Upper lobe of right lung (tissue), 1 donor: Measurements from ENCODE around the gene HNRNPUL1. TPM values are rescaled to one million over a fixed set of nuclear protein-coding genes. Genes with fewer than 3 reads are reported as not detected.
"Not testable (repeated sequence)": the region's sequence is repeated elsewhere in the genome, so short reads cannot be mapped to it uniquely, and the experiment has no call there.

Experiments used
- ATAC-seq: fragments of 200-7000 bp; cut with Tn5 transposase; one replicate; pipeline ENCODE4 v1.9.1; 2020; ENCODE audit warnings: mild to moderate bottlenecking, moderate library complexity
- DNase-seq: peaks from one replicate; pipeline ENCODE4 v3.0.0-alpha.2; 2020
- H3K27ac ChIP-seq: fragments of 200-600 bp; one replicate; pipeline ENCODE4 v1.8.0; 2022
- H3K27me3 ChIP-seq: fragments of 200-600 bp; one replicate; pipeline ENCODE4 v1.8.0; 2022; ENCODE audit warnings: mild to moderate bottlenecking
- H3K36me3 ChIP-seq: fragments of 200-600 bp; one replicate; pipeline ENCODE4 v1.8.0; 2022
- H3K4me1 ChIP-seq: fragments of 200-600 bp; one replicate; pipeline ENCODE4 v1.8.0; 2022
- H3K4me3 ChIP-seq: fragments of 200-600 bp; one replicate; pipeline ENCODE4 v1.8.0; 2022; ENCODE audit warnings: mild to moderate bottlenecking
- H3K9me3 ChIP-seq: fragments of 200-600 bp; one replicate; pipeline ENCODE4 v1.8.0; 2022
- intact Hi-C: fragments of 100-400 bp; cut with DNase I; formaldehyde crosslinking; loops from one replicate; pipeline ENCODE4 v1.11.0; 2022
- total RNA-seq: library from RNA; stranded (reverse); fragmentation: NEBNext Ultra II Directional; extraction: Animal tissue kit (Norgen Biotek cat#: 25700); gene quantifications from one replicate; pipeline ENCODE4 v1.2.1, GENCODE V29; 2021
- TF ChIP-seq, protein P1 (sequence below): fragments of 200-600 bp; IDR thresholded peaks from one replicate; pipeline ENCODE4 v1.8.0; 2022; ENCODE audit warnings: antibody characterized with exemption
- donor health status: DM: no; HTN: yes; CAD: no; lungs with severe emphysema.

Gene HNRNPUL1
- total RNA-seq, 1 donor from 2014 or later, result 171 TPM

DNA sequence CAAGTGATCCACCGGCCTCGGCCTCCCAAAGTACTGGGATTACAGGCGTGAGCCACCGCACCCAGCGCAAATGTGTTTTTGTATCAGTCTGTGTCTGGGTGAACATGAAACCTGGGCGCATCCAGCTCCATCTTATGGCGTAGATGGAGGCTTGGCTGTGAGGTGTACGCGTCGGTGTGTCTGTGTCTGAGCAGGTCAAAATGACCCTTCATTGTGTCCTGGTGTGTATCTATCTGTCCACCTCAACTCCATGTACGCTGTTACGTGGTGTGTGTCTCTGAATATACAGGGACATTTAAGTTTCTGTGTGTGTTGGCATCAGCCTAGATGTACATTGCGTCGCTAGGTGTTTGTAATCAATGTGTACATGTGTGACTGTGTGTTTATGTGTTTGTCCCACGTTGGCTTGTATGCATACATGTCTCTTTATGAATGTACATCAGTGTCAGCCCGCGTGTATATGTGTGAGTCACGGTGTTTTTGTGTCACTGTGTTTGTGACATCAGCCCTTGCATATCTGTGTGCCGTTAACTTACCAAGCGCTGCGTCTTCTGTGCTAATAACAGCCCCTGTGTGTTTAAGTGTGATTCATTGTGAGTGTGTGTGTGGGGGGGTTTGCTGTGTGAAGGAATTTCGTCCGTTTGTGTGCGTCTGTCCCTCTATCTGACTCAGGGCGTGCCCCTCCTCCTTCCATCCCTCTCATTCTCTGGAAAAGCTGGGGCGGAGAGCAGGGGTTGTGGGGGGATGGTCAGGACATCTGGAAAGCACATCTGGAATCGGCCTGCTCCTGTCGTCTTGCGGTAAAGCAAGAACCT, 38.7 kb upstream of the HNRNPUL1 start:
- TF ChIP-seq, protein P1, sequence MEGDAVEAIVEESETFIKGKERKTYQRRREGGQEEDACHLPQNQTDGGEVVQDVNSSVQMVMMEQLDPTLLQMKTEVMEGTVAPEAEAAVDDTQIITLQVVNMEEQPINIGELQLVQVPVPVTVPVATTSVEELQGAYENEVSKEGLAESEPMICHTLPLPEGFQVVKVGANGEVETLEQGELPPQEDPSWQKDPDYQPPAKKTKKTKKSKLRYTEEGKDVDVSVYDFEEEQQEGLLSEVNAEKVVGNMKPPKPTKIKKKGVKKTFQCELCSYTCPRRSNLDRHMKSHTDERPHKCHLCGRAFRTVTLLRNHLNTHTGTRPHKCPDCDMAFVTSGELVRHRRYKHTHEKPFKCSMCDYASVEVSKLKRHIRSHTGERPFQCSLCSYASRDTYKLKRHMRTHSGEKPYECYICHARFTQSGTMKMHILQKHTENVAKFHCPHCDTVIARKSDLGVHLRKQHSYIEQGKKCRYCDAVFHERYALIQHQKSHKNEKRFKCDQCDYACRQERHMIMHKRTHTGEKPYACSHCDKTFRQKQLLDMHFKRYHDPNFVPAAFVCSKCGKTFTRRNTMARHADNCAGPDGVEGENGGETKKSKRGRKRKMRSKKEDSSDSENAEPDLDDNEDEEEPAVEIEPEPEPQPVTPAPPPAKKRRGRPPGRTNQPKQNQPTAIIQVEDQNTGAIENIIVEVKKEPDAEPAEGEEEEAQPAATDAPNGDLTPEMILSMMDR, result no peak
- Histone ChIP-seq H3K4me1 (peaks cover 14% of the 10 kb centered on the region), H3K36me3 (no peaks in the 10 kb centered on the region), H3K27me3 (no peaks in the 10 kb centered on the region), H3K4me3 (peak overlapping the region; percentile 52), H3K27ac (peak overlapping the region; percentile 83), H3K9me3 (no peaks in the 10 kb centered on the region)
- intact Hi-C loops, result no loop called here
- DNase-seq, result no peak
- peak; percentile 50 for ATAC-seq

DNA sequence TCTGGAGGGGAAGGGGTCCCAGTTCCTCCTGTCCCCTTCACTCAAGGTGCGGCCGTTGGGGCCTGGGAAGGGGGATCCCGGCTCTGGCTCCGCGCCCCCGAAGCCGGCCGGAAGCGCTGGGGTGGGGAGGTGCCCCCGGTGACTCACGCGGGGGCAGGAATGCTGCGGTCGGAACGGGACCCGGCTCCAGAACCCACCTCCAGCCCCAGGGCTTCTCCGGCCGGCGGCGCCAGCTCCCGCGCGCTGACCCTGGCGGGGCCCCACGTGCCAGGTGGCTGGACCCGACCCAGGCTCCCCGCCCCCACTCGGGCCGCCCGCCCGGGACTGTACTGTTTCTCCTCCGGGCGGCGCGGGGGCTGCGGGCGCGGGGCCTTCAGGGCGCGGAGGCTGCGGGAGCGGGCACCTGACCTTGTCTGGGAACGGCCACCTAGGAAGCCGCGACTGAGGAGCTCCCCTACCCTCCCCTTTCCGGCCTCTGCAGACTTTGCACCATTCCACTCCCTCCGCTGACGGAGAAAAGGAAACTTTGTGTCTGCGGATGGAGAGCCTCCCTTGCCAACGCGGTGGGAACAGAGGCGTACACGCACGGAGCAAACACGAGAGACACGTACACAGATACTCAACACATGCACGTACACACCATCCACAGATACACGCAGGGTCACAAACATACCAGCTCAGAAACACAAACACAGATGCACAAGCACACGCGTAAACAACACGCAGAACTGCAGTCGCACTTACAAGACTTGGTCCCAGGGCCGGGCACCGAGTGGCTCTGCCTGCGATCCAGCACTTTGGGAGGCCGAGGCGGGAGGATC, 37.9 kb upstream of the HNRNPUL1 start:
- peak overlapping the region; percentile 52 for H3K4me3 ChIP-seq
- peaks cover 14% of the 10 kb centered on the region for H3K4me1 ChIP-seq
- H3K36me3 ChIP-seq, result no peaks in the 10 kb centered on the region
- no peaks in the 10 kb centered on the region for H3K9me3 ChIP-seq
- ATAC-seq (peak; percentile 79), DNase-seq (peak; percentile 85)
- TF ChIP-seq, protein P1, result peak; percentile 9
- H3K27me3 ChIP-seq, result no peaks in the 10 kb centered on the region
- peak overlapping the region; percentile 83 for H3K27ac ChIP-seq
- intact Hi-C loops, result no loop called here

DNA sequence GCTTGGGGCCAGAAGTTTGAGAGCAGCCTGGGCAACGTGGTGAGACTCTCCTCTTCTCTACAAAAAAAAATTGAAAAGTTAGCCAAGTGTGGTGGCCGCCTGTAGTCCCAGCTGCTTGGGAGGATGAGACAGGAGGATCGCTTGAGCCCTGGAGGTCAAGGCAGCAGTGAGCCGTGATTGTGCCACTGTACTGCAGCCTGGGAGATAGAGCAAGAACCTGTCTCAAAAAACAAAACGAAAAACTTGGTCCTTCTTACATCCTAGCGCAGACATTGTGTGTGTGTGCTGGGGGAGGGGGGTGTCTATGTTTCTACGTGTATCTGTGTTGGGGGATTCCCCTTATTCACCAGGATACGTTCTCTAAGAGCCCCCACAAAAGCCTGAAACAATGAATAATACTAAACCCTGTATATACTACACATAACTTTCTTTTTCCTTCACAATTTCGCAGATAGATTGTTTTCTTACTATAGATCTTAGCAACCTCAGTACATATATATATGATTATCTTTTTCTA, 37.2 kb upstream of the HNRNPUL1 start:
- Histone ChIP-seq H3K27me3 (no peaks in the 10 kb centered on the region), H3K4me3 (peak overlapping the region; percentile 52), H3K27ac (peak overlapping the region; percentile 83), H3K4me1 (peaks cover 14% of the 10 kb centered on the region), H3K36me3 (no peaks in the 10 kb centered on the region), H3K9me3 (no peaks in the 10 kb centered on the region)
- TF ChIP-seq, protein P1, result no peak
- DNase-seq (no peak), ATAC-seq (no peak)
- intact Hi-C loops, result no loop called here

DNA sequence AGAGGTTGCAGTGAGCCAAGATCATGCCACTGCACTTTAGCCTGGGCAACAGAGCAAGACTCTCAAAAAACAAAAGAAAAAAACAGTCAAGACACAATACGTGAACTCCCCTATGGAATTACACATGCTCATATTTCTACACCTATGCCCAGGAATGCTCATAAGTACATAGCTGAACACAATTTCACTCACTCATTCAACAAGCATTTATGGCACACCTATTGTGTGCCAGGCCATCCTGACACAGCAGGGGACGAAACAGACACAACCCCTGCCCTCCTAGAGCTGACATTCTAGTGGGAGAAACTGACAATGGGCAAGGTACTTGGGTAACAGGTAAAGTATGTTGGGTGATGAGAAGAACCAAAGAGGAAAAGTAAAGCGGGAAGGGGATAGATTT, 35.7 kb upstream of the HNRNPUL1 start:
- ATAC-seq (no peak), DNase-seq (no peak)
- no peaks in the 10 kb centered on the region for H3K9me3 ChIP-seq
- H3K4me1 ChIP-seq, result peaks cover 14% of the 10 kb centered on the region
- H3K27me3 ChIP-seq, result no peaks in the 10 kb centered on the region
- H3K4me3 ChIP-seq, result no peak overlapping the region
- intact Hi-C loops, result no loop called here
- TF ChIP-seq, protein P1, result no peak
- H3K27ac ChIP-seq, result no peak overlapping the region
- H3K36me3 ChIP-seq, result no peaks in the 10 kb centered on the region

DNA sequence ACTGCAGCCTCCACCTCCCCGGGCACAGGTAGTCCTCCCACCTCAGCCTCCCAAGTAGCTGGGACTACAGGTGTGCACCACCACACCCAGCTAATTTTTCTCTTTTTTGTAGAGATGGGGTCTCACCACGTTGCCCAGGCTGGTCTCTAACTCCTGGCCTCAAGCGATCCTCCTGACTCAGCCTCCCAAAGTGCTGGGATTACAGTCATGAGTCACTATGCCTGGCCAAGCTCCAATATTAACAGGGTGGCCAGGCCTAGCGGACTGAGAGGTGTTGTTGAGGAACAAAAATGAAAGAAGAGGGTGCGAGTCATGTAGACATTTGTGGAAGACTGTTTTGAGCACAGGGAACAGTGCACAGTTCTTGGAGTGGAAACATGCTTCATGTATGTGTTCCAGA, 34.8 kb upstream of the HNRNPUL1 start:
- DNase-seq, H3K36me3 ChIP-seq, H3K27me3 ChIP-seq, H3K27ac ChIP-seq, H3K9me3 ChIP-seq, ATAC-seq, H3K4me3 ChIP-seq, intact Hi-C loops: not testable (repeated sequence)
- peaks cover 14% of the 10 kb centered on the region for H3K4me1 ChIP-seq
